Colonic mucosa (tissue), 4 donors: Measurements from ENCODE around the gene HSD11B1L. TPM values are rescaled to one million over a fixed set of nuclear protein-coding genes. Genes with fewer than 3 reads are reported as not detected.

Experiments used
- DNase-seq: peaks from one replicate; pipeline ENCODE4 v3.0.0-alpha.2; 2020
- H3K27ac ChIP-seq: fragments of 200-600 bp; one replicate; pipeline ENCODE4 v1.8.0; 2021
- H3K27me3 ChIP-seq: fragments of 200-600 bp; one replicate; pipeline ENCODE4 v1.8.0; 2021
- H3K36me3 ChIP-seq: fragments of 200-600 bp; one replicate; pipeline ENCODE4 v1.8.0; 2021
- H3K4me1 ChIP-seq: fragments of 200-600 bp; one replicate; pipeline ENCODE4 v1.8.0; 2021; ENCODE audit warnings: mild to moderate bottlenecking
- H3K4me3 ChIP-seq: fragments of 200-600 bp; one replicate; pipeline ENCODE4 v1.8.0; 2021
- H3K9ac ChIP-seq, 2 donors: one replicate each; pipeline ENCODE4 v1.7.0; 2013; ENCODE audit warnings: control low read depth in 2 of 2, low read depth in 2 of 2, low read length in 2 of 2
- H3K9me3 ChIP-seq: fragments of 200-600 bp; one replicate; pipeline ENCODE4 v1.8.0; 2021
- intact Hi-C: fragments of 100-400 bp; cut with DNase I; formaldehyde crosslinking; loops from one replicate; pipeline ENCODE4 v1.14.1; 2022
- total RNA-seq, 2 donors: library from RNA; stranded (reverse); fragmentation: NEBNext Ultra II Directional in 1 of 2; extraction: Animal tissue kit (Norgen Biotek cat#: 25700) in 1 of 2; gene quantifications; one replicate each; pipeline ENCODE4 v1.2.1, GENCODE V29; 2021
- TF ChIP-seq, protein P1 (sequence below): fragments of 200-600 bp; IDR thresholded peaks from one replicate; pipeline ENCODE4 v1.8.0; 2022; ENCODE audit warnings: antibody characterized with exemption, mild to moderate bottlenecking
- donor health status: healthy.
- donor health status: DM: no; HTN: no; CAD: no.
- donor health status: DM: no; HTN: no; CAD: no.

HSD11B1L gene, protein sequence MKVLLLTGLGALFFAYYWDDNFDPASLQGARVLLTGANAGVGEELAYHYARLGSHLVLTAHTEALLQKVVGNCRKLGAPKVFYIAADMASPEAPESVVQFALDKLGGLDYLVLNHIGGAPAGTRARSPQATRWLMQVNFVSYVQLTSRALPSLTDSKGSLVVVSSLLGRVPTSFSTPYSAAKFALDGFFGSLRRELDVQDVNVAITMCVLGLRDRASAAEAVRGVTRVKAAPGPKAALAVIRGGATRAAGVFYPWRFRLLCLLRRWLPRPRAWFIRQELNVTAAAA
- total RNA-seq: 1 to 10 TPM; 3.2 to 3.4 TPM

DNA sequence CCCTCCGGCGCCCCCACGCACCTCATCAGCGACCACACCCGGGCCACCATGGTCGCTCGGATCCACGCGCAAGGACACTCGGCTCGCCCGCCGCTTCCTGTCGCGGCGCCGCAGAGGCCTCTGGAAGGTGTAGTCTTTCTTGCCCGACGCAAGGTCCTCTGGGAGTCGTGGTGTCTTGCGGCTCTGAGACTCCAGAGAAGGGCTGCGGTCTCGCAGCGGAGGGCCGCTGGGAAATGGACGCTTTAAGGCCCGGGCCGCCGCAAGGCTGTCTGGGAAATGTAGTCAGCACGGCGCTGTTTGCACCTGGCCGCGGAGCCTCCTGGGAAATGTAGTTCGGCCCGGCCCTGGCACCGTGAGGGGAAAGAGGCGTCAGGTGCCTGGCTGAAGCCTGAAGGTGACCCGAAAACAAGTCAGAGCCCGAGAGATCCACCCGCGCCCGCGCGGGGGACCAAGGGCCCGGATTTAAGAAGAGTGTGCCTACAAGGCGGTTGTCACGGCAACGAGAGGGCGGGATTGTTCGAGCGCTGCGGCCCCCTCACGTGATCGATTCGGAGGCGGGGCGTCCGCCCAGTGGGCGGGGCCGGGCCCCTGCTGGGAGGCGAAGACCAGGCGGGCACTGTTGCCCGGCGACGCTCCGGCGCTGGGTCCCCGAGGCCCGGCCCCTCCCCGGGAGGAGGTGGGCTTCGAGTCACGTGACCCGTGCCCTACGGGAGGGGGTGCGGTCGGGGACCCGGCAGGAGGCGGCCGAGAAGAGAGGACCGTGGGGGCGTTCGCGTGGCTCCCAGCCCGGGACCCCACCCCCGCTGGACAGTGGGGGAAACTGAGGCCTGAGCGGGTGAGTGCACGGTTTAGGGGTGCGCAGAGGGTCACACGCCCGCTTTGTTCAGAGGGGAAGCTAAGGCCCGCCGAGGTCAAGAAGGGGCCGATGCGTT is at the start of gene HSD11B1L, which contains the start of gene MICOS13:
Gene HSD11B1L (plus strand): TSS at position 591 of the 932 bp plus-strand sequence. CDS start 3,806 bp downstream, outside the sequence.
Gene MICOS13 (minus strand): TSS at position 80 of the 932 bp plus-strand sequence. CDS start 30 bp downstream, at position 50.
- Histone ChIP-seq H3K4me1 (peaks cover 7% of the 10 kb centered on the region), H3K36me3 (no peaks in the 10 kb centered on the region), H3K27me3 (no peaks in the 10 kb centered on the region), H3K9ac (peak within 1 kb of the TSS; percentile 89 to 94), H3K27ac (peak within 1 kb of the TSS; percentile 78), H3K4me3 (peak within 1 kb of the TSS; percentile 90), H3K9me3 (no peaks in the 10 kb centered on the region)
- intact Hi-C loops: no loop called here
- TF ChIP-seq, protein P1, sequence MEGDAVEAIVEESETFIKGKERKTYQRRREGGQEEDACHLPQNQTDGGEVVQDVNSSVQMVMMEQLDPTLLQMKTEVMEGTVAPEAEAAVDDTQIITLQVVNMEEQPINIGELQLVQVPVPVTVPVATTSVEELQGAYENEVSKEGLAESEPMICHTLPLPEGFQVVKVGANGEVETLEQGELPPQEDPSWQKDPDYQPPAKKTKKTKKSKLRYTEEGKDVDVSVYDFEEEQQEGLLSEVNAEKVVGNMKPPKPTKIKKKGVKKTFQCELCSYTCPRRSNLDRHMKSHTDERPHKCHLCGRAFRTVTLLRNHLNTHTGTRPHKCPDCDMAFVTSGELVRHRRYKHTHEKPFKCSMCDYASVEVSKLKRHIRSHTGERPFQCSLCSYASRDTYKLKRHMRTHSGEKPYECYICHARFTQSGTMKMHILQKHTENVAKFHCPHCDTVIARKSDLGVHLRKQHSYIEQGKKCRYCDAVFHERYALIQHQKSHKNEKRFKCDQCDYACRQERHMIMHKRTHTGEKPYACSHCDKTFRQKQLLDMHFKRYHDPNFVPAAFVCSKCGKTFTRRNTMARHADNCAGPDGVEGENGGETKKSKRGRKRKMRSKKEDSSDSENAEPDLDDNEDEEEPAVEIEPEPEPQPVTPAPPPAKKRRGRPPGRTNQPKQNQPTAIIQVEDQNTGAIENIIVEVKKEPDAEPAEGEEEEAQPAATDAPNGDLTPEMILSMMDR: no peak
- DNase-seq: peak; percentile 99

DNA sequence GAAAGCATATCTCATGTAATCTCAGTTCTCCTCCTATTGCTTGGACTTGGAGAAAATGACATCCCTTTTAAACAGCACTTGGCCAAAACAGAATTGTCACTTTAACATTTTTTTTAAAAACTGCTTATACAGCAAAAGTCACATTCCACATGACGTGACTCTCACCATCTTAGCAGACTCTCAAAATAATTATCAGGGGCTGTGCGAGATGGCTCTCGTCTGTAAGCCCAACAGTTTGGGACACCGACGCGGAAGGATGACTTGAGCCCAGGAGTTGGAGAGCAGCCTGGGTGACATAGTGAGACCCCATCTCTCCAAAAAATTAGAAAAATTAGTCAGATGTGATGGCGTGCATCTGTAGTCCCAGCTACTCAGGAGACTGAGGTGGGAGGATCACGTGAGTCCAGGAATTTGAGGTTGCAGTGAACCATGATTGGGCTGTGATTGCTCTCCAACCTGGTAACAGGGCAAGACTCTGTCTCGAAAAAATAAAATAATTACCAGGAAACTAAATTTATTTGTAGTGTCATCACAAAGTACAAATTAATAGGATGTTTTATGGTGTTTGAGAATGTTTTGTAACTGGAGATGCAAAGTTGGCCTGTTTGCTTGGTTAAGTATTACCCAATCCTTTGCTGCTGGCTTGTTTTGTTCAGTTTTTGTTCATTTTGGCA is 49.1 kb upstream of the HSD11B1L start:
- TF ChIP-seq, protein P1: no peak
- no peak for DNase-seq
- Histone ChIP-seq H3K4me3 (no peak overlapping the region), H3K4me1 (peaks cover 13% of the 10 kb centered on the region), H3K9ac (no peak overlapping the region), H3K9me3 (no peaks in the 10 kb centered on the region), H3K27me3 (no peaks in the 10 kb centered on the region), H3K36me3 (peaks cover 14% of the 10 kb centered on the region), H3K27ac (no peak overlapping the region)
- intact Hi-C loops: no loop called here

DNA sequence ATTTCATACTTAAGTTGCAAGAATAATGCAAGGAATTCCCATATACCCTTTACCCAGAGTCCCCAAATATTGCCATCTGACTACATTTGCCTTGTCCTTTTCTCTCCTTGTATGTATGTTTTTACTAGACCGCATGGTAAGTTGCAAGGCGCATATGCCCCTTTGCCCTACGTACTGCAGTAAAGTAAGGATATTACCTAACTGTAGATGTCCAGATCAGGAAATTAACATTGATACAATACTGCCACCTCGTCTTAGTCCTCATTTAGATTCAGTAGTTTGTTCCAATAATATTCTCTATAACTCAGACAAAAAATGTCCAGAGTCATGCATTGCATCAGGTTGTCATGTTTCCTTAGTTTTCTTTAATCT is 48.6 kb upstream of the HSD11B1L start:
- H3K9ac ChIP-seq: no peak overlapping the region
- H3K27me3 ChIP-seq: no peaks in the 10 kb centered on the region
- H3K4me1 ChIP-seq: peaks cover 12% of the 10 kb centered on the region
- no peak overlapping the region for H3K27ac ChIP-seq
- no peaks in the 10 kb centered on the region for H3K9me3 ChIP-seq
- H3K36me3 ChIP-seq: peaks cover 9% of the 10 kb centered on the region
- no peak overlapping the region for H3K4me3 ChIP-seq
- TF ChIP-seq, protein P1: no peak
- intact Hi-C loops: no loop called here
- DNase-seq: no peak

DNA sequence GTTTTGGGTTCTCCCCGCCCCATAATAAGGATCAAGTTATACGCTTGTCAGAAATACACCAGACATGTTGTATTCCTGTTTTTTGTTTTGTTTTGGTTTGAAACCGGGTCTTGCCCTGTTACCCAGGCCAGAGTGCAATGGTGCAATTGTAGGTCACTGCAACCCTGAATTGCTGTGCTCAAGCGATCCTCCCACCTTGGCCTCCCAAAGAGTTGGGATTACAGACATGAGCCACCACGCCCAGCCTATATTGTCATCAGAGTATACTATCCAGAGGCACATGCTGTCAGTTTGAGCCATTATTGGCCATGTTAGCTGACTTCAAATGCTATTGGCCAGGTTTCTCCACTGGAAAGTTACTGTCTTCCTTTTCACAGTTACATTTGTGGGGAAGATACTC is 48.2 kb upstream of the HSD11B1L start:
- TF ChIP-seq, protein P1: no peak
- H3K9ac ChIP-seq: no peak overlapping the region
- no peaks in the 10 kb centered on the region for H3K27me3 ChIP-seq
- peaks cover 5% of the 10 kb centered on the region for H3K36me3 ChIP-seq
- no peak overlapping the region for H3K27ac ChIP-seq
- H3K4me1 ChIP-seq: peaks cover 7% of the 10 kb centered on the region
- intact Hi-C loops: no loop called here
- H3K9me3 ChIP-seq: no peaks in the 10 kb centered on the region
- no peak overlapping the region for H3K4me3 ChIP-seq
- DNase-seq: no peak

DNA sequence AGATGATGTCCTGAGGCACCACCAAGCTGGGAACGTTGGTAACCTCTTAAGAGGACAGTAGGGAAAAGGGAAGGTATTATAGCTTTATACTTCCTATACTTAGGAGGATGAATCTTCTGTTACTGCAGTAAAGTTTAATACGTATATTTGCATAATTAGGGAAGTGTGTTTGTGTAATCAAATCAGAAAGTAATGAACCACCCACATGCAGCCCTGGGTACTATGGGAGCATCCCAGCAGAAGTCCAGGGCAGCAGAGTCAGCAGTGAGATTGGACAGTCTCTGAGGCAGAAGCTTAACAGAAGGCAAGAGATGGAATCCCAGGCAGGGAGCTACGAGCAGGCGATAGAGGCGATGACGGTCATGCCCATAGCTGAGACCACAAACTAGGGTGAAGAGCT is 45.4 kb upstream of the HSD11B1L start:
- no peak for DNase-seq
- Histone ChIP-seq H3K4me1 (peaks cover 7% of the 10 kb centered on the region), H3K9ac (no peak overlapping the region), H3K27ac (no peak overlapping the region), H3K4me3 (no peak overlapping the region), H3K9me3 (no peaks in the 10 kb centered on the region), H3K36me3 (no peaks in the 10 kb centered on the region), H3K27me3 (no peaks in the 10 kb centered on the region)
- TF ChIP-seq, protein P1: no peak
- intact Hi-C loops: no loop called here
